ENCODE measurements around the gene CCDC152. TPM values are rescaled to one million over a fixed set of nuclear protein-coding genes. Genes with fewer than 3 reads are reported as not detected.
"Not testable (repeated sequence)": the region's sequence is repeated elsewhere in the genome, so short reads cannot be mapped to it uniquely, and the experiment has no call there.

The CCDC152 gene
- total RNA-seq, 1 experiment from 2014 or later: not detected

DNA sequence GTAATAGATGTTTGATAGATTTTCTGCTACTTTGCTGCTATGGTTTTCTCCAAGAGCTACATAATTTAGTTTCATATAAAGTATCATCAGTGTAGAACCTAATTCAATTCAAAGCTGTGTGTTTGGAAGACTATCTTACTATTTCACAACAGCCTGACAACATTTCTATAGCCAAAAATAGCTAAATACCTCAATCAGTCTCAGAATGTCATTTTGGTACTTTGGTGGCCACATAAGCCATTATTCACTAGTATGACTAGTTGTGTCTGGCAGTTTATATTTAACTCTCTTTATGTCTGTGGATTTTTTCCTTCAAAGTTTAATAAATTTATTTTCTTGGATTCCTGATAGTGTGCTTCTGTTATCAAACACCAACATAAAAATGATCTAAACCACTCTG, 35.1 kb upstream of the CCDC152 start:
- H3K9me3 ChIP-seq (ENCODE audit: low read length): no peaks in the 10 kb centered on the region
- intact Hi-C loops (cut with micrococcal nuclease): no loop called here
- H3K4me2 ChIP-seq (ENCODE audit: low read length): no peak overlapping the region
- ChIA-PET POLR2A (ENCODE audit: unreplicated experiment) (no interaction called here), CTCF (no interaction called here)
- H3K4me1 ChIP-seq (ENCODE audit: insufficient read depth, low read length): peaks cover 12% of the 10 kb centered on the region
- BruUV-seq (replicated peaks): no TSS peak
- H3K9me2 ChIP-seq (replicated peaks; ENCODE audit: low read length): no peaks in the 10 kb centered on the region
- no peak for ATAC-seq
- H3F3A ChIP-seq (ENCODE audit: low read length, unreplicated experiment): no peaks in the 10 kb centered on the region
- no peak for DNase-seq
- no peak overlapping the region for H2AFZ ChIP-seq (ENCODE audit: low read length)
- no peak overlapping the region for H3K27ac ChIP-seq (ENCODE audit: low read length)
- H3K4me3 ChIP-seq (ENCODE audit: low read length): no peak overlapping the region
- no peaks in the 10 kb centered on the region for H3K79me2 ChIP-seq (ENCODE audit: low read length)
- H3K9ac ChIP-seq (ENCODE audit: low read length): no peak overlapping the region
- TF ChIP-seq EZH2 (IDR thresholded peaks at IDR 0.05; ENCODE audit: low read length, unreplicated experiment) (no peak), EZH2phosphoT487 (IDR thresholded peaks at IDR 0.05; ENCODE audit: borderline replicate concordance, low read length) (no peak)
- TF ChIP-seq, protein P1, sequence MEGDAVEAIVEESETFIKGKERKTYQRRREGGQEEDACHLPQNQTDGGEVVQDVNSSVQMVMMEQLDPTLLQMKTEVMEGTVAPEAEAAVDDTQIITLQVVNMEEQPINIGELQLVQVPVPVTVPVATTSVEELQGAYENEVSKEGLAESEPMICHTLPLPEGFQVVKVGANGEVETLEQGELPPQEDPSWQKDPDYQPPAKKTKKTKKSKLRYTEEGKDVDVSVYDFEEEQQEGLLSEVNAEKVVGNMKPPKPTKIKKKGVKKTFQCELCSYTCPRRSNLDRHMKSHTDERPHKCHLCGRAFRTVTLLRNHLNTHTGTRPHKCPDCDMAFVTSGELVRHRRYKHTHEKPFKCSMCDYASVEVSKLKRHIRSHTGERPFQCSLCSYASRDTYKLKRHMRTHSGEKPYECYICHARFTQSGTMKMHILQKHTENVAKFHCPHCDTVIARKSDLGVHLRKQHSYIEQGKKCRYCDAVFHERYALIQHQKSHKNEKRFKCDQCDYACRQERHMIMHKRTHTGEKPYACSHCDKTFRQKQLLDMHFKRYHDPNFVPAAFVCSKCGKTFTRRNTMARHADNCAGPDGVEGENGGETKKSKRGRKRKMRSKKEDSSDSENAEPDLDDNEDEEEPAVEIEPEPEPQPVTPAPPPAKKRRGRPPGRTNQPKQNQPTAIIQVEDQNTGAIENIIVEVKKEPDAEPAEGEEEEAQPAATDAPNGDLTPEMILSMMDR (conservative IDR thresholded peaks at IDR 0.05; ENCODE audit: low read depth, low read length): no peak
- no peaks in the 10 kb centered on the region for H3K36me3 ChIP-seq (ENCODE audit: low read depth, low read length)
- H4K20me1 ChIP-seq (ENCODE audit: low read length): no peaks in the 10 kb centered on the region
- H3K27me3 ChIP-seq (ENCODE audit: low read length): no peaks in the 10 kb centered on the region

DNA sequence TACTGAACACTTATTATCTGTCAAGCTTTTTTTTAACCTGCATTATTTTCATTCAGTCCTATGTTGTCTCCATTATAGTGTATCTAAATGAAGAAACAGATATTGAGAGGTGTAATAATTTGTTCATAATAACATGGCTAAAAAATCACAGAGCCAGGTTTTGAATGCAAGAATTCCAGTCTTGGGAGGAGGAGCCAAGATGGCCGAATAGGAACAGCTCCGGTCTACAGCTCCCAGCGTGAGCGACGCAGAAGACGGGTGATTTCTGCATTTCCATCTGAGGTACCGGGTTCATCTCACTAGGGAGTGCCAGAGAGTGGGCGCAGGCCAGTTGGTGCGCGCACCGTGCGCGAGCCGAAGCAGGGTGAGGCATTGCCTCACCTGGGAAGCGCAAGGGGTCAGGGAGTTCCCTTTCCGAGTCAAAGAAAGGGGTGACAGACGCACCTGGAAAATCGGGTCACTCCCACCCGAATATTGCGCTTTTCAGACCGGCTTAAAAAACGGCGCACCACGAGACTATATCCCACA, 22.0 kb upstream of the CCDC152 start:
- H3K4me2 ChIP-seq (ENCODE audit: low read length); H3K9me2 ChIP-seq (replicated peaks; ENCODE audit: low read length); POLR2A ChIA-PET (ENCODE audit: unreplicated experiment); ATAC-seq; H3K36me3 ChIP-seq (ENCODE audit: low read depth, low read length); H3K79me2 ChIP-seq (ENCODE audit: low read length); DNase-seq; BruUV-seq (replicated peaks); CTCF ChIA-PET; H3K9ac ChIP-seq (ENCODE audit: low read length); H3K9me3 ChIP-seq (ENCODE audit: low read length); H2AFZ ChIP-seq (ENCODE audit: low read length); H3K4me3 ChIP-seq (ENCODE audit: low read length); H3K27ac ChIP-seq (ENCODE audit: low read length); H4K20me1 ChIP-seq (ENCODE audit: low read length); H3K4me1 ChIP-seq (ENCODE audit: insufficient read depth, low read length); H3F3A ChIP-seq (ENCODE audit: low read length, unreplicated experiment); intact Hi-C loops (cut with micrococcal nuclease); H3K27me3 ChIP-seq (ENCODE audit: low read length): not testable (repeated sequence)

DNA sequence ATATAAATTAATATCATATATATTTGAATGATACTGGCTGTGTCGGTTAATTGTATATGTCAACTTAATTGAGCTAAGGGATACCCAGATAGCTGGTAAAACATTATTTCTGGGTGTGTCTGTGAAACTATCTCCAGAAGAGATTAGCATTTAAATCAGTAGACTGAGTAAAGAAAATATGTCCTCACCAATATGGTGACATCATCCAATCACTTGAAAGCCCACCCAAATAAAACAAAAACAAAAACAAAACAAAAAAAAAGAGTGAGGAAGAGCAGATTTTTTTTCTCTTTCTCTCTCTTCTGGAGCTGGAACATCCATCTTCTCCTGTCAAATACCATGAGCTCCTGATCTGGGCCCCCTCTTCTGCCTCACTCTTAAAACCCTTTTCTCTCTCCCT, 15.7 kb upstream of the CCDC152 start:
- BruUV-seq (replicated peaks): no TSS peak
- H3K27me3 ChIP-seq (ENCODE audit: low read length): no peaks in the 10 kb centered on the region
- DNase-seq: no peak
- H3K9me2 ChIP-seq (replicated peaks; ENCODE audit: low read length): no peaks in the 10 kb centered on the region
- H3K9me3 ChIP-seq (ENCODE audit: low read length): no peaks in the 10 kb centered on the region
- ChIA-PET POLR2A (ENCODE audit: unreplicated experiment) (no interaction called here), CTCF (no interaction called here)
- H3K79me2 ChIP-seq (ENCODE audit: low read length): no peaks in the 10 kb centered on the region
- H3K9ac ChIP-seq (ENCODE audit: low read length): no peak overlapping the region
- H3K4me2 ChIP-seq (ENCODE audit: low read length): no peak overlapping the region
- H3F3A ChIP-seq (ENCODE audit: low read length, unreplicated experiment): no peaks in the 10 kb centered on the region
- H3K4me3 ChIP-seq (ENCODE audit: low read length): no peak overlapping the region
- H3K27ac ChIP-seq (ENCODE audit: low read length): no peak overlapping the region
- H2AFZ ChIP-seq (ENCODE audit: low read length): no peak overlapping the region
- intact Hi-C loops (cut with micrococcal nuclease): no loop called here
- TF ChIP-seq, protein P1 (conservative IDR thresholded peaks at IDR 0.05; ENCODE audit: low read depth, low read length): no peak
- TF ChIP-seq EZH2phosphoT487 (IDR thresholded peaks at IDR 0.05; ENCODE audit: borderline replicate concordance, low read length) (no peak), EZH2 (IDR thresholded peaks at IDR 0.05; ENCODE audit: low read length, unreplicated experiment) (no peak)
- no peak for ATAC-seq
- H4K20me1 ChIP-seq (ENCODE audit: low read length): no peaks in the 10 kb centered on the region
- no peaks in the 10 kb centered on the region for H3K4me1 ChIP-seq (ENCODE audit: insufficient read depth, low read length)
- H3K36me3 ChIP-seq (ENCODE audit: low read depth, low read length): no peaks in the 10 kb centered on the region
